ENCODE results near the gene MYL11.

Gene MYL11

GRCh38 chr16:30359871-30360170 lies 14.8 kb upstream of the MYL11 start:
- peaks cover 12 to 24% of the 10 kb centered on the region in 2 donors for H3K4me1 ChIP-seq (ENCODE audit: control insufficient read depth in 2 of 2, insufficient read depth in 2 of 2, low read length in 2 of 2)
- H3K9ac ChIP-seq (ENCODE audit: low read depth in 1 of 2, low read length in 2 of 2) = no peak overlapping the region
- no peak overlapping the region for H3K4me3 ChIP-seq (ENCODE audit: low read length in 2 of 2)
- H3K9me3 ChIP-seq (ENCODE audit: control insufficient read depth in 2 of 2, low read length in 2 of 2) = no peaks in the 10 kb centered on the region
- no peaks in the 10 kb centered on the region for H3K27me3 ChIP-seq (ENCODE audit: control insufficient read depth in 2 of 2, insufficient read depth in 2 of 2, low read length in 2 of 2)
- peaks cover 40 to 50% of the 10 kb centered on the region in 2 donors for H3K36me3 ChIP-seq (ENCODE audit: control insufficient read depth in 2 of 2, insufficient read depth in 2 of 2, low read length in 2 of 2)
- H3K27ac ChIP-seq (ENCODE audit: low read depth in 2 of 2, low read length in 2 of 2) = no peak overlapping the region

- no peak overlapping the region for H3K27ac ChIP-seq (ENCODE audit: low read depth in 2 of 2, low read length in 2 of 2)
- no peak overlapping the region for H3K4me3 ChIP-seq (ENCODE audit: low read length in 2 of 2)
- no peak overlapping the region for H3K9ac ChIP-seq (ENCODE audit: low read depth in 1 of 2, low read length in 2 of 2)
- peaks cover 10 to 15% of the 10 kb centered on the region in 2 donors for H3K4me1 ChIP-seq (ENCODE audit: control insufficient read depth in 2 of 2, insufficient read depth in 2 of 2, low read length in 2 of 2)
- H3K36me3 ChIP-seq (ENCODE audit: control insufficient read depth in 2 of 2, insufficient read depth in 2 of 2, low read length in 2 of 2) = peaks cover 50 to 57% of the 10 kb centered on the region in 2 donors
- no peaks in the 10 kb centered on the region for H3K27me3 ChIP-seq (ENCODE audit: control insufficient read depth in 2 of 2, insufficient read depth in 2 of 2, low read length in 2 of 2)
- no peaks in the 10 kb centered on the region for H3K9me3 ChIP-seq (ENCODE audit: control insufficient read depth in 2 of 2, low read length in 2 of 2)
These were observed 13.4 kb upstream of the MYL11 start for GRCh38 chr16:30361180-30361579.

GRCh38 chr16:30365200-30365599 lies 9.4 kb upstream of the MYL11 start:
- H3K36me3 ChIP-seq (ENCODE audit: control insufficient read depth in 2 of 2, insufficient read depth in 2 of 2, low read length in 2 of 2) = peaks cover 24 to 29% of the 10 kb centered on the region in 2 donors
- H3K4me3 ChIP-seq (ENCODE audit: low read length in 2 of 2) = no peak overlapping the region
- H3K9me3 ChIP-seq (ENCODE audit: control insufficient read depth in 2 of 2, low read length in 2 of 2) = no peaks in the 10 kb centered on the region
- H3K9ac ChIP-seq (ENCODE audit: low read depth in 1 of 2, low read length in 2 of 2) = no peak overlapping the region
- H3K4me1 ChIP-seq (ENCODE audit: control insufficient read depth in 2 of 2, insufficient read depth in 2 of 2, low read length in 2 of 2) = peaks cover 17 to 30% of the 10 kb centered on the region in 2 donors
- H3K27me3 ChIP-seq (ENCODE audit: control insufficient read depth in 2 of 2, insufficient read depth in 2 of 2, low read length in 2 of 2) = no peaks in the 10 kb centered on the region
- H3K27ac ChIP-seq (ENCODE audit: low read depth in 2 of 2, low read length in 2 of 2) = no peak overlapping the region

GRCh38 chr16:30366511-30366910 lies 8.1 kb upstream of the MYL11 start:
- no peak overlapping the region for H3K4me3 ChIP-seq (ENCODE audit: low read length in 2 of 2)
- H3K4me1 ChIP-seq (ENCODE audit: control insufficient read depth in 2 of 2, insufficient read depth in 2 of 2, low read length in 2 of 2) = peaks cover 22 to 32% of the 10 kb centered on the region in 2 donors
- no peak overlapping the region for H3K9ac ChIP-seq (ENCODE audit: low read depth in 1 of 2, low read length in 2 of 2)
- H3K27me3 ChIP-seq (ENCODE audit: control insufficient read depth in 2 of 2, insufficient read depth in 2 of 2, low read length in 2 of 2) = no peaks in the 10 kb centered on the region
- peaks cover 19 to 20% of the 10 kb centered on the region in 2 donors for H3K36me3 ChIP-seq (ENCODE audit: control insufficient read depth in 2 of 2, insufficient read depth in 2 of 2, low read length in 2 of 2)
- no peak overlapping the region for H3K27ac ChIP-seq (ENCODE audit: low read depth in 2 of 2, low read length in 2 of 2)
- no peaks in the 10 kb centered on the region for H3K9me3 ChIP-seq (ENCODE audit: control insufficient read depth in 2 of 2, low read length in 2 of 2)

- peaks cover 15 to 16% of the 10 kb centered on the region in 2 donors for H3K36me3 ChIP-seq (ENCODE audit: control insufficient read depth in 2 of 2, insufficient read depth in 2 of 2, low read length in 2 of 2)
- H3K4me3 ChIP-seq (ENCODE audit: low read length in 2 of 2) = peak overlapping the region; percentile 70 to 84
- H3K27me3 ChIP-seq (ENCODE audit: control insufficient read depth in 2 of 2, insufficient read depth in 2 of 2, low read length in 2 of 2) = no peaks in the 10 kb centered on the region
- H3K9ac ChIP-seq (ENCODE audit: low read depth in 1 of 2, low read length in 2 of 2) = peak overlapping the region; percentile 75
- H3K27ac ChIP-seq (ENCODE audit: low read depth in 2 of 2, low read length in 2 of 2) = no peak overlapping the region
- no peaks in the 10 kb centered on the region for H3K9me3 ChIP-seq (ENCODE audit: control insufficient read depth in 2 of 2, low read length in 2 of 2)
- H3K4me1 ChIP-seq (ENCODE audit: control insufficient read depth in 2 of 2, insufficient read depth in 2 of 2, low read length in 2 of 2) = peaks cover 24 to 32% of the 10 kb centered on the region in 2 donors
These were observed 7.1 kb upstream of the MYL11 start for GRCh38 chr16:30367349-30368009.

GRCh38 chr16:30368122-30368791 lies 6.3 kb upstream of the MYL11 start:
- Histone ChIP-seq H3K4me3 (ENCODE audit: low read length in 2 of 2) (peak overlapping the region; percentile 70 to 84), H3K36me3 (ENCODE audit: control insufficient read depth in 2 of 2, insufficient read depth in 2 of 2, low read length in 2 of 2) (peaks cover 13 to 14% of the 10 kb centered on the region in 2 donors), H3K9me3 (ENCODE audit: control insufficient read depth in 2 of 2, low read length in 2 of 2) (no peaks in the 10 kb centered on the region), H3K4me1 (ENCODE audit: control insufficient read depth in 2 of 2, insufficient read depth in 2 of 2, low read length in 2 of 2) (peaks cover 24 to 32% of the 10 kb centered on the region in 2 donors), H3K27ac (ENCODE audit: low read depth in 2 of 2, low read length in 2 of 2) (peak overlapping the region; percentile 5 to 32), H3K9ac (ENCODE audit: low read depth in 1 of 2, low read length in 2 of 2) (peak overlapping the region; percentile 75), H3K27me3 (ENCODE audit: control insufficient read depth in 2 of 2, insufficient read depth in 2 of 2, low read length in 2 of 2) (no peaks in the 10 kb centered on the region)

- Histone ChIP-seq H3K4me1 (ENCODE audit: control insufficient read depth in 2 of 2, insufficient read depth in 2 of 2, low read length in 2 of 2) (peaks cover 24 to 32% of the 10 kb centered on the region in 2 donors), H3K9ac (ENCODE audit: low read depth in 1 of 2, low read length in 2 of 2) (peak overlapping the region; percentile 75), H3K27me3 (ENCODE audit: control insufficient read depth in 2 of 2, insufficient read depth in 2 of 2, low read length in 2 of 2) (no peaks in the 10 kb centered on the region), H3K36me3 (ENCODE audit: control insufficient read depth in 2 of 2, insufficient read depth in 2 of 2, low read length in 2 of 2) (peaks cover 13 to 14% of the 10 kb centered on the region in 2 donors), H3K4me3 (ENCODE audit: low read length in 2 of 2) (peak overlapping the region; percentile 70 to 84), H3K27ac (ENCODE audit: low read depth in 2 of 2, low read length in 2 of 2) (peak overlapping the region; percentile 19 to 32), H3K9me3 (ENCODE audit: control insufficient read depth in 2 of 2, low read length in 2 of 2) (no peaks in the 10 kb centered on the region)
These were observed 5.9 kb upstream of the MYL11 start for GRCh38 chr16:30368792-30369090.

GRCh38 chr16:30369091-30369937 lies 5.3 kb upstream of the MYL11 start:
- Histone ChIP-seq H3K27me3 (ENCODE audit: control insufficient read depth in 2 of 2, insufficient read depth in 2 of 2, low read length in 2 of 2) (no peaks in the 10 kb centered on the region), H3K4me1 (ENCODE audit: control insufficient read depth in 2 of 2, insufficient read depth in 2 of 2, low read length in 2 of 2) (peaks cover 24 to 32% of the 10 kb centered on the region in 2 donors), H3K9me3 (ENCODE audit: control insufficient read depth in 2 of 2, low read length in 2 of 2) (no peaks in the 10 kb centered on the region), H3K4me3 (ENCODE audit: low read length in 2 of 2) (peak overlapping the region; percentile 70 to 84), H3K27ac (ENCODE audit: low read depth in 2 of 2, low read length in 2 of 2) (peak overlapping the region; percentile 19 to 67), H3K36me3 (ENCODE audit: control insufficient read depth in 2 of 2, insufficient read depth in 2 of 2, low read length in 2 of 2) (peaks cover 13% of the 10 kb centered on the region in 2 donors), H3K9ac (ENCODE audit: low read depth in 1 of 2, low read length in 2 of 2) (peak overlapping the region; percentile 75)

GRCh38 chr16:30369938-30370455 lies 4.6 kb upstream of the MYL11 start:
- Histone ChIP-seq H3K27me3 (ENCODE audit: control insufficient read depth in 2 of 2, insufficient read depth in 2 of 2, low read length in 2 of 2) (no peaks in the 10 kb centered on the region), H3K4me1 (ENCODE audit: control insufficient read depth in 2 of 2, insufficient read depth in 2 of 2, low read length in 2 of 2) (peaks cover 24 to 32% of the 10 kb centered on the region in 2 donors), H3K36me3 (ENCODE audit: control insufficient read depth in 2 of 2, insufficient read depth in 2 of 2, low read length in 2 of 2) (peaks cover 6 to 8% of the 10 kb centered on the region in 2 donors), H3K9ac (ENCODE audit: low read depth in 1 of 2, low read length in 2 of 2) (peak overlapping the region in 1 of 2 donors; percentile 75), H3K9me3 (ENCODE audit: control insufficient read depth in 2 of 2, low read length in 2 of 2) (no peaks in the 10 kb centered on the region), H3K4me3 (ENCODE audit: low read length in 2 of 2) (peak overlapping the region; percentile 70 to 84), H3K27ac (ENCODE audit: low read depth in 2 of 2, low read length in 2 of 2) (peak overlapping the region; percentile 19 to 67)
